ENCODE measurements around the gene IGSF21. TPM values are rescaled to one million over a fixed set of nuclear protein-coding genes. Genes with fewer than 3 reads are reported as not detected.

Gene IGSF21
- total and polyA plus RNA-seq, 2 of the 8 experiments (the other 6 are each of a cell fraction or from before 2014, with no cell fraction given) = 22.5 to 28.5 TPM

GRCh38 chr1:18404460-18404859 lies 296.9 kb downstream of the IGSF21 start (continued):
- no peak for TF ChIP-seq CHD7 (IDR thresholded peaks at IDR 0.05; ENCODE audit: insufficient replicate concordance, low read length)
